Measurements from ENCODE around the gene ARF6.

DNA sequence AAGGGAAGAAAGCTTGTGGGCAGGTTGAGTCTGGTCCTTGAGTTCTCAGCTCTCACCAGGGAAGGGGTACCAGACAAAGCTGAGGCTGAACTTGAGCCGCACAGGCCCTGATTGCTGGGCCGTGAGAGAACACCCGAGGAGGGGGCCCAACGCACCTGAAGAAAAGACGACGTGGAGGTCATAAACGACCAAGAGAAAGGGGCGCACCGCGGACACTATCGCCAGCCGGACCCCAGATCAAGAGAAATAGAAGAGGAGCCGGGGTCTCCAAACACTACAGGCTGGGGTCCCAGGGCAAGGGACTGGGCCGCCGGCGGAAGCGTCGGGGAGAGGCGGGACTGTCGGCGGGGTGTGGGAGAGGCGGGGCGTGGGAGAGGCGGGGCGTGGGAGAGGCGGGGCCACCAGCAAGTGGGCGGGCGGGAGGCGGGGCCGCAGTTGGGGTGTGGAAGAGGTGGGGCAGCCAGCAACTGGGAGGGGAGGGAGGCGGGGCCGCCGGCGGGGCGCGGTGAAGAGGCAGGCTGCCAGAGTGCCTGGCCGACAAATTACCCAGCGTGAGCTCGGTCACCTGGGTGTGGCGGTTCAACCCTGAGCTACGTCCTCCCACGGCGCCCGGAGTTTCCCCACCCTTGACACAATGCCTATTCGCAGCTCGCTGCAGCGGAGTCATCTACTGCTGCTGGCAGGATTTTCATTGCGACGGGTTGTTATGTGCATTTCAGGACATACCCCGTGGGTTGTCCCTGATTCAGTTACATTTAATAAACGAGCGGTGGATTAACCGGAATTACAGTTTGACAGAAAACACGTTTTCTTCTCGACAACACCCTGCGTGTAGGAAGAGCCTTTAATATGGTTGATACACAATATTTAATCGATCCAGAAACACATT lies 24.8 kb upstream of the ARF6 start:
- TF ChIP-seq ATF2 (IDR thresholded peaks at IDR 0.05; ENCODE audit: low read length) (no peak), TAF1 (IDR thresholded peaks at IDR 0.05; ENCODE audit: borderline replicate concordance, low read depth, low read length) (peak; percentile 81), USF2 (IDR thresholded peaks at IDR 0.05; ENCODE audit: borderline replicate concordance, low read depth, low read length) (no peak; the same call in 1 of the 2 replicates), POLR2AphosphoS5 (IDR thresholded peaks at IDR 0.05; ENCODE audit: low read length) (peak; percentile 95)
- TF ChIP-seq, protein P1, sequence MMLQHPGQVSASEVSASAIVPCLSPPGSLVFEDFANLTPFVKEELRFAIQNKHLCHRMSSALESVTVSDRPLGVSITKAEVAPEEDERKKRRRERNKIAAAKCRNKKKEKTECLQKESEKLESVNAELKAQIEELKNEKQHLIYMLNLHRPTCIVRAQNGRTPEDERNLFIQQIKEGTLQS (IDR thresholded peaks at IDR 0.05; ENCODE audit: borderline replicate concordance, extremely low read depth, low read depth, low read length): no peak
